Fibroblast of villous mesenchyme (primary cell): ENCODE data around the gene LCLAT1. TPM values are rescaled to one million over a fixed set of nuclear protein-coding genes. Genes with fewer than 3 reads are reported as not detected.

Experiments used
- DNase-seq: peaks from one replicate; pipeline ENCODE4 v3.0.0-alpha.2; 2010; ENCODE audit warnings: low read depth
- H3K4me3 ChIP-seq: 2 replicates; pipeline ENCODE4 v1.5.1; 2011; ENCODE audit warnings: low read depth, mild to moderate bottlenecking, low read length
- total RNA-seq: library from RNA; depleted of rRNA; stranded (reverse); fragments of >200 nt; gene quantifications from 2 replicates; pipeline ENCODE4 v1.2.3, GENCODE V29; 2012
- TF ChIP-seq, protein P1 (sequence below): IDR thresholded peaks from 2 replicates; pipeline ENCODE4 v1.5.1; 2012; ENCODE audit warnings: low read depth, mild to moderate bottlenecking, low read length; ENCODE audit not compliant: insufficient read depth

Gene LCLAT1
- total RNA-seq, 1 donor, result 50.1 TPM

DNA sequence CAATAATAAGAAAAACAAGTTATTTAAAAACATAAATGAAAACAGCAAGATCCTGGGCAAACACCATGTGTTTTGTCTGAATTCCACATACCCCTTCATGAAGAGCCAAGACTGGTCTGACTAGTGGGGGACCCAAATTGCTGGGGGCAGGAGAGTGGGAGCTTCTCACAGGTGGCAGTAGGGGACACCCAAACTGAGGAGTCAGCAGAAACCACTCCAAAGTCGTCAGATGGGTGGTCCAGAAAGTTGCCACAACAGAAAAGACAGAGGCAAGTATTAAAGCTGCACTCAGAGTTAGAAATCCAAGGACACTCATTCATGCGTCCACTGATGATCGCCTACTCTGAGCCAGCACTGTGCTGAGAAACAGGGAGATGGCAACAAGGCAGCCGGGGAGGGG, 12.3 kb upstream of the LCLAT1 start:
- H3K4me3 ChIP-seq, result no peak overlapping the region
- DNase-seq, result no peak
- TF ChIP-seq, protein P1, sequence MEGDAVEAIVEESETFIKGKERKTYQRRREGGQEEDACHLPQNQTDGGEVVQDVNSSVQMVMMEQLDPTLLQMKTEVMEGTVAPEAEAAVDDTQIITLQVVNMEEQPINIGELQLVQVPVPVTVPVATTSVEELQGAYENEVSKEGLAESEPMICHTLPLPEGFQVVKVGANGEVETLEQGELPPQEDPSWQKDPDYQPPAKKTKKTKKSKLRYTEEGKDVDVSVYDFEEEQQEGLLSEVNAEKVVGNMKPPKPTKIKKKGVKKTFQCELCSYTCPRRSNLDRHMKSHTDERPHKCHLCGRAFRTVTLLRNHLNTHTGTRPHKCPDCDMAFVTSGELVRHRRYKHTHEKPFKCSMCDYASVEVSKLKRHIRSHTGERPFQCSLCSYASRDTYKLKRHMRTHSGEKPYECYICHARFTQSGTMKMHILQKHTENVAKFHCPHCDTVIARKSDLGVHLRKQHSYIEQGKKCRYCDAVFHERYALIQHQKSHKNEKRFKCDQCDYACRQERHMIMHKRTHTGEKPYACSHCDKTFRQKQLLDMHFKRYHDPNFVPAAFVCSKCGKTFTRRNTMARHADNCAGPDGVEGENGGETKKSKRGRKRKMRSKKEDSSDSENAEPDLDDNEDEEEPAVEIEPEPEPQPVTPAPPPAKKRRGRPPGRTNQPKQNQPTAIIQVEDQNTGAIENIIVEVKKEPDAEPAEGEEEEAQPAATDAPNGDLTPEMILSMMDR, result no peak

DNA sequence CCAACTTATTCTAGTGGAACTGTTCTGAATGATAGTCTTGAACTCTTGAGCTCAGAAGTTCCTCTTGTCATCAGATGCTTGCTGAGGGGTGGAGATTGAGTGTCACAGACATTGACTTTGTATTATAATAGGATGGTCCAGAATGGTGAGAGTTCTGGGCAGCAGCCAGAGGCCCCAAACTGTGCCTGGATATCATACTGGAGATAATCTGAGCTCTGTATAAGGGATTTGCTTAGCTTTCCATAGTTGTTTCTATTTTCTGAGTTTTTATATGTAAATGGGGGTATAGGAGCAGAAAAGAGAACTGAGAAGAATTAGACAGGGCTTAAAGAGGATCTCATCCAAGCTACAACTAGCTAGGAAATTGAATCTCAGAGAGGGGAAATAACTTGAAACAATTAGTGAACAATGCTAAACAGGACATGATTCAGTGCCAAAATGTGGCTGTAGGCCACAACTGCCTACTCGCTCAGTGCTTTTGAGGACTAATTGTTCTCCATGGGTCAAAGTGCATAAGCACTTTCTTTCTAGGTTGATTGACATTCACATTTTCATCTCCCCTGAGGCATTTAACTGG, 10.1 kb upstream of the LCLAT1 start:
- no peak overlapping the region for H3K4me3 ChIP-seq
- TF ChIP-seq, protein P1, result no peak
- no peak for DNase-seq

DNA sequence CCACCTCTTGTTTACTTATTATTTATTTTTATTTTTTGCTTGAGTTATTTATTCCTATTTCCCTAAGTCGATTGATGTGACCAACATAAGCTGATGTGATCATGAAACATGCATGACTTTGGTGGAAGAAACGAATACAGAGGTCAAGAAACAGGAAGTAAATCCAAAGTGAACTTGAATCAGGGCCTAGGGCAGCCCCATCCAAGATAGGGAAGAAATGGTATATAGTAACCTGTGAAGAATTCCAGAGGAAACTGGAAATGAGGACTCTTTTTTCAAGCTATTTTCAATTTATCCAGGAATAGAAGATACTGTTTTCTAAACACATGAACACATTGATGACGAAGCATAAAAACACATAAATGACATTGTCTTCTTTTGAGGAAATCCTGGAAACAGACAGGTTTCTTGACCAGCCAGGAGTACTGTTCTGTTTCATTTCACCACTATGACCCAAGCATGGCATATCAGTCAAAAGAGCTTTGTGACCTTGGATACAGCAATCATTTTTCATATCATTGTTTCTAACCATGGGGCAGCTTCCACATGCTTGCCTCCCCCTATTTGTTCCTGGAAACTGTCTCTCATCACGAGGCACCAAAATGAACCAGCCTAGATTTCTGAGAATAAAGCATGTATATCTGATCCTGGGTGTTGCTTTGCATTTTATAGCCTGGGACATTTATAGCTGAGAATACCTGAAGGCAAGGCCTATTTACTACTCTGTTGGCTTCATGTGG, 9.1 kb upstream of the LCLAT1 start:
- no peak overlapping the region for H3K4me3 ChIP-seq
- TF ChIP-seq, protein P1, result no peak
- DNase-seq, result no peak

DNA sequence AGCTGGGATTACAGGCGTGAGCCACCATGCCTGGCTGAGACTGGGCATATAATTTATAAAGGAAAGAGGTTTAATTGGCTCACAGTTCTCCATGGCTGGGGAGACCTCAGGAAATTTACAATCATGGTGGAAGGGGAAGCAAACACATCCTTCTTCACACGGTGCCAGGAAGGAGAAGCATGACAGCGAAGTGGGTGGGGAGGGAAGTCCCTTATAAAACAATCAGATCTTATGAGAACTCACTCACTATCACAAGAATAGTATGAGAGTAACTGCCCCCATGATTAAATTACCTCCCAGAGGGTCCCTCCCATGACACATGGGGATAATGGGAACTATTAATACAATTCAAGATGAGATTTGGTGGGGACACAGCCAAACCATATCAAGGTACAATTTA, 7.8 kb upstream of the LCLAT1 start:
- TF ChIP-seq, protein P1, result no peak
- no peak for DNase-seq
- no peak overlapping the region for H3K4me3 ChIP-seq

DNA sequence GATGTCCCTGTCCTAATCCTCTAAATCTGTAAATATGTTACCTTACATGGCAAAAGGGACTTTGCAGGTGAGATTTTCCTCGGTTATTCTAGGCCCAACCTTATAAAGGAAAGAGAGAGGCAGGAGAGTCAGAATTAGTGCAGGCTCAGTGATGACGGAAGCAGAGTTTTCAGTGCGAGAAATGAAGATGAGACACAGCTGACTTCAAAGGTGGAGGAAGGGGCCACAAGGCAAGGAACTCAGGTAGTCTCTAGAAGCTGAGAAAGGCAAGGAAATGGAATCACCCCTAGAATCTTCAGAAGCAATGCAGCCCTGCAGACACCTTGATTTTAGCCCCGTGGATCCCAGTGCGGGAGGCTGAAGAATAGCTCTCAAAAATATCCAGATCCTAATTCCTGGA, 7.2 kb upstream of the LCLAT1 start:
- no peak for DNase-seq
- H3K4me3 ChIP-seq, result no peak overlapping the region
- TF ChIP-seq, protein P1, result no peak

DNA sequence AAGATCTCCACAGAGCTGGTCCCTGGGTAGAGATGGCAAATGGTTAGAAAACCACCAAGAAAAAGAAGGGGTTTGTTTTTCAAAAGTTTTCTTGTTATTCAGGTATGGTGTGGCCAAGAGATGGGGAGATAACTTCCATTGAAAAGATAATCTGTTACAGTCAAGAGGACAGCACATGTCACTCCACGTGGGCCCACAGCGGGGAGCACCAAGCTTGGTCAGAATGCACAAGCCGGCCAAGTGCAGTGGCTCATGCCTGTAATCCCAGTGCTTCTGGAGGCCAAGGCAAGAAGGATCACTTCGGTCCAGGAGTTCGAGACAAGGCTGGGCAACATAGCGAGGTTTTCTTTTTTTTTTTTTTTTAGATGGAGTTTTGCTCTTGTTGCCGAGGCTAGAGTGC, 6.0 kb upstream of the LCLAT1 start:
- DNase-seq, result no peak
- no peak overlapping the region for H3K4me3 ChIP-seq
- TF ChIP-seq, protein P1, result no peak
